ENCODE measurements around the gene SYNDIG1.

The SYNDIG1 gene

DNA sequence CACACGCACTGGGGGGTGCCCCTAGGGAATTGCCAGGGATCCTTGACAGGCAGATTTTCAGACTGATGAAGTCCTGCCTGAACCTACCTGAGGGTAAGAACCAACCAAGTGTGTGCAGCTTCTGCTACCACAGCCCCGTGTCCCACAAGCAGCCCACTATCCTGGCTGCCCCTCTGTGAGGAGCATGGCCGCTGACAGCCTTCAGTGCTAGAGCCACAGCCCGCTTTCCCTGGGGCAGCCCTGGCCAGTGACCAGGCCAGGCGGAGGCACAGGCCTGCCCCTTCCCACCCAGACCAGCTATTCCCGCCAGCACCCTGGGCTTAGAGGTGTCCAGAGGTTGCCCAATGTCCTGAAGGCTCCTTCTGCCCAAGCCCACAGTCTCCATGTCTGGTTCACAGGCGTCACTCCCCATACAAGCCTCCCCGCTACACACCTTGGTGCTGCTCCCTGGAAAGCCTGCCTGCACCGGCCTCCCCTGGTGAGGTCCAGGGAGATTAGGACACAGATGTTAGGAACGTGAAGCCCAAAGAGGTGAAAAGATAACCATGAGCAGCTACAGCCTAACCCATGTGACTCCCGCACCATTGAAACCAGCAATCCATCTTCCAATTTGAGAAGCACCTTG lies 207.0 kb downstream of the SYNDIG1 start:
- Histone ChIP-seq H3K4me1 (ENCODE audit: insufficient read depth, low read length) (no peaks in the 10 kb centered on the region), H3K27me3 (ENCODE audit: insufficient read depth, low read length) (no peaks in the 10 kb centered on the region), H3K36me3 (ENCODE audit: insufficient read depth, low read length) (no peaks in the 10 kb centered on the region), H3K9ac (ENCODE audit: low read depth, low read length) (no peak overlapping the region), H3K4me3 (ENCODE audit: low read length) (no peak overlapping the region), H3K9me3 (ENCODE audit: insufficient read depth, low read depth, low read length) (no peaks in the 10 kb centered on the region), H3K27ac (ENCODE audit: low read depth, low read length) (no peak overlapping the region)
- WGBS = 91% methylated on average over 11 of the region's 11 CpGs

DNA sequence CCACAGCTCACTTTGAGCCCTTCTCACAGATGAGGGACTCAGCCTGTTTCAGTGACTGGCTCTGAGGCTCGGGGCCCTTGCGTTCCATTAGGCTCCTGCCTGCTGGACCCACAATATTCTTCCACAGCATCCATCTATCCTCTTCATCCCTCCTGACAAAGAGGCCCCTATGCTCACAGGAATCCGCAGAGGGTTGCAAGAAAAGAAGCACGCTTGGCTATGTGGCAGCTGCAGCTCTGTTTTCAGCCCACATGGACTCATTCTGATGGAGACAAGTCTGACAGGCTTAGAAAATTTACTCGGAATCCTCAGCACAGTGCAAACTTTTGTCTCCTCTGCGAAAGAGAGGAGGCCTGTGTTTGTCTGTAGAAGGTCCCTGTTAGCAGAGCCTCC lies 207.5 kb downstream of the SYNDIG1 start:
- no peaks in the 10 kb centered on the region for H3K36me3 ChIP-seq (ENCODE audit: insufficient read depth, low read length)
- no peaks in the 10 kb centered on the region for H3K27me3 ChIP-seq (ENCODE audit: insufficient read depth, low read length)
- H3K9me3 ChIP-seq (ENCODE audit: insufficient read depth, low read depth, low read length) = no peaks in the 10 kb centered on the region
- 96% methylated on average over 6 of the region's 6 CpGs for WGBS
- no peaks in the 10 kb centered on the region for H3K4me1 ChIP-seq (ENCODE audit: insufficient read depth, low read length)
- no peak overlapping the region for H3K9ac ChIP-seq (ENCODE audit: low read depth, low read length)
- H3K27ac ChIP-seq (ENCODE audit: low read depth, low read length) = no peak overlapping the region
- H3K4me3 ChIP-seq (ENCODE audit: low read length) = no peak overlapping the region

DNA sequence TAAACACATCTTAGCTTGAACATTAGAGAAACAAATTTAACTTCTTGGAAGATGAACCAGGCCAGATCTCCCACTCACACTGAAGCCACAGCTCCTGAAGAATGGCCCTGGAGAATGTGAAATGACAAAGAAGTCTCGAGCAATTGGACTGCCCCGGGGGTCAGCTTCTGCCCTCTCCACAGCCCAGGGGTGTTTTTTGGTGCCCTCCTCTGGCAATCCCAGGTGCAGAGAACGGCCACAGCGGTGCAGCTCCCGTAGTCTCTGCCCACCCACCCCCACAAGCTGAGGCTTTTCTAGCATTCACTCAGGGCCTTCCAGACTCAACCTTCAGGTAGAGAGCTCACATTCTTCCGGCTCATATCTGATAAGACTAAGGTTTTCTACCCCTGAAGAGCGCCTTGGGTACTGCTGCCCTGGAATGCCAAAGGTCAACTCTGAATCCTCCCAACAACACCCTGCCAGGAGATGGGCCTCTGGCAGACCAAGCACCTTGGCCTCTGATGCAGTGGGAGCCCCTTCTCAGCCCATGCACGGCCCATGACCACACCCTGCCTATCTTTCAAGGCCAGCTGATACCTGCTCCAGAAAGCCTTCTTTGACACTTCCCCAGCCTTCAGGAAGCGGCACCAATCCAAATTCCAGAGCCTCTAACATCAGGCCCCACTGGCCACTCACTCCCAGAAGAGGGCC lies 208.3 kb downstream of the SYNDIG1 start:
- Histone ChIP-seq H3K27me3 (ENCODE audit: insufficient read depth, low read length) (no peaks in the 10 kb centered on the region), H3K36me3 (ENCODE audit: insufficient read depth, low read length) (no peaks in the 10 kb centered on the region), H3K9ac (ENCODE audit: low read depth, low read length) (no peak overlapping the region), H3K27ac (ENCODE audit: low read depth, low read length) (no peak overlapping the region), H3K4me1 (ENCODE audit: insufficient read depth, low read length) (no peaks in the 10 kb centered on the region), H3K9me3 (ENCODE audit: insufficient read depth, low read depth, low read length) (no peaks in the 10 kb centered on the region), H3K4me3 (ENCODE audit: low read length) (no peak overlapping the region)
- WGBS = 86% methylated on average over 9 of the region's 9 CpGs

DNA sequence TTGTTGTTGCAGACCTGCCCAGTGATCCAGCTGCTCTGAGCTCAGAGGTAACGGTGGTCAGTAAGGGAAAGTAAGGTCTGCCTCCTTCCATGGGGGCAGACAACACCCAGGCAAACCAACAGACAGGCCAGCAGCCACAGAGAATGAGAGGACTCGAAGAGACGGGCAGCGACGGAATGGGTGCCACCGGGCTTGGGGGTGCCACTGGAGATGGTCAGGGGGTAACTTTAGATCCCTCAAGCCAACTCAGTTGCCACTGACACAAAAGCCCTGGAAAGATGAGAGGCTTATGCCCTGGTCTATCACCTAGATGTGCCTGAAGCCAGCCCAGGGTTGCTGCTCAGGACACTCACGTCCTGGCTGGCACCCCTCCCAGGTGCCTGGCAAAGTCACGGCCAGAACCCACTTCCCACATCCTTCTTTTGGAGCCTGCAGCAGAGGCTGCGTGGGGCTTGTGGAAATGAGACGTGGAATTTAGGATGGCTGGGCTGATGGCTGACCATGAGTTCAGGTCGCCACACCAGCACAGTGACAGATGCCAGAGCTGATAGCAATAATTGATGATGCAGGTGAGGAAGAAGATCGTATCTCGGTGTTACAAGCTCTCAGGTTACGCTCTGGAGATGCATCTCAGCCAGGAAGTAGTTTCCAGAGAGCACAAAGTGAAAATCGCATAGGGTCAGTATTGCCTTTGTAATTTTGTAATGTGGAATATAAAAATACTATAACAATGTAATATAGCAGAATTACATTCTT lies 209.1 kb downstream of the SYNDIG1 start:
- no peaks in the 10 kb centered on the region for H3K4me1 ChIP-seq (ENCODE audit: insufficient read depth, low read length)
- no peak overlapping the region for H3K27ac ChIP-seq (ENCODE audit: low read depth, low read length)
- 93% methylated on average over 15 of the region's 15 CpGs for WGBS
- H3K9me3 ChIP-seq (ENCODE audit: insufficient read depth, low read depth, low read length) = no peaks in the 10 kb centered on the region
- H3K9ac ChIP-seq (ENCODE audit: low read depth, low read length) = no peak overlapping the region
- no peak overlapping the region for H3K4me3 ChIP-seq (ENCODE audit: low read length)
- no peaks in the 10 kb centered on the region for H3K36me3 ChIP-seq (ENCODE audit: insufficient read depth, low read length)
- H3K27me3 ChIP-seq (ENCODE audit: insufficient read depth, low read length) = no peaks in the 10 kb centered on the region

- 96% methylated on average over 9 of the region's 9 CpGs for WGBS
Observed at GRCh38 chr20:24679448-24680047, 210.1 kb downstream of the SYNDIG1 start.

DNA sequence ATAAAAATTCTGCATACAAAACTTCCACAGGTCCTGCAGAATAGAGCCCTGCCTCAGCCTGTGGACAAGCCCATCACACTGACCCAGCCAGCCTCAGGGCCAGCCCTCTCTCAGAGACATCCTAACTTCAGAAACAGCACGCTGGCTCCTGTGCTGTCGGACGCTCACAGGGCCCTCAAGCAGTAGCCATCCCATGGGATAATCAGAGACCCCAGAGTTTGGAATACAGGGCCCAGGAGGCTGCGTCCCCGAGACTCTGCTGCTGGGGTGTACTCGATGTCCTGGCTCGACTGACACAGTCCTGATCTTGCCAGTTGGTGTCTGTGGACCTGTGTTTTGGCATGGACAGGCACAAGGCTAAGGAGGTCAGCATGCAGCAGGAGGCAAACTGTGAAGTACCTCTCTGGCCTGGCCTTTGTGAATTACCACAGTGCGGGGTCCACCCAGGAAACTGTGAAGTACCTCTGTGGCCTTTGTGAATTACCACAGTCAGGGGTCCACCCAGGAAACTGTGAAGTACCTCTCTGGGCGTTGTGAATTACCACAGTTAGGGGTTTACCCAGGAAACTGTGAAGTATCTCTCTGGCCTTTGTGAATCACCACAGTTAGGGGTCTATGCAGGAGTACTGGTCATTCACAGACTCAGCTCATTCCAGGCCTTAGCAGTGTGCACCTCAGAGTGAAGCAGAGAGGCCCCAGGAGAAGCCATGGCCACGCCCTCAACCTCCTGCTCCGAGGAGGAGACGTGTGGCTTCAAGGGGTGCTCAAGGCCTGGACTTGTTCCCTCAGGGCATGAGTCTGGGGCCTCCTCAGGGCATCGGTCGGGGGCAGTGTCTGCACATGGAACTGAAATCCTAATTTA lies 212.4 kb downstream of the SYNDIG1 start:
- Histone ChIP-seq H3K36me3 (ENCODE audit: insufficient read depth, low read length) (no peaks in the 10 kb centered on the region), H3K9me3 (ENCODE audit: insufficient read depth, low read depth, low read length) (no peaks in the 10 kb centered on the region), H3K27me3 (ENCODE audit: insufficient read depth, low read length) (no peaks in the 10 kb centered on the region), H3K27ac (ENCODE audit: low read depth, low read length) (no peak overlapping the region), H3K4me3 (ENCODE audit: low read length) (no peak overlapping the region), H3K4me1 (ENCODE audit: insufficient read depth, low read length) (no peaks in the 10 kb centered on the region), H3K9ac (ENCODE audit: low read depth, low read length) (no peak overlapping the region)
- WGBS = 87% methylated on average over 14 of the region's 14 CpGs

More at GRCh38 chr20:24679448-24680047, 210.1 kb downstream of the SYNDIG1 start:
- Histone ChIP-seq H3K36me3 (ENCODE audit: insufficient read depth, low read length) (no peaks in the 10 kb centered on the region), H3K9me3 (ENCODE audit: insufficient read depth, low read depth, low read length) (no peaks in the 10 kb centered on the region), H3K27me3 (ENCODE audit: insufficient read depth, low read length) (no peaks in the 10 kb centered on the region), H3K4me3 (ENCODE audit: low read length) (no peak overlapping the region), H3K4me1 (ENCODE audit: insufficient read depth, low read length) (no peaks in the 10 kb centered on the region), H3K27ac (ENCODE audit: low read depth, low read length) (no peak overlapping the region), H3K9ac (ENCODE audit: low read depth, low read length) (no peak overlapping the region)

- Histone ChIP-seq H3K9ac (ENCODE audit: low read depth, low read length) (no peak overlapping the region), H3K36me3 (ENCODE audit: insufficient read depth, low read length) (no peaks in the 10 kb centered on the region), H3K27me3 (ENCODE audit: insufficient read depth, low read length) (no peaks in the 10 kb centered on the region), H3K4me1 (ENCODE audit: insufficient read depth, low read length) (no peaks in the 10 kb centered on the region), H3K4me3 (ENCODE audit: low read length) (no peak overlapping the region), H3K9me3 (ENCODE audit: insufficient read depth, low read depth, low read length) (no peaks in the 10 kb centered on the region), H3K27ac (ENCODE audit: low read depth, low read length) (no peak overlapping the region)
- 93% methylated on average over 5 of the region's 5 CpGs for WGBS
Observed at GRCh38 chr20:24682496-24682985, 213.1 kb downstream of the SYNDIG1 start.

- Histone ChIP-seq H3K9ac (ENCODE audit: low read depth, low read length) (no peak overlapping the region), H3K4me3 (ENCODE audit: low read length) (no peak overlapping the region), H3K4me1 (ENCODE audit: insufficient read depth, low read length) (no peaks in the 10 kb centered on the region), H3K36me3 (ENCODE audit: insufficient read depth, low read length) (no peaks in the 10 kb centered on the region), H3K27ac (ENCODE audit: low read depth, low read length) (no peak overlapping the region), H3K9me3 (ENCODE audit: insufficient read depth, low read depth, low read length) (0 out of 2 replicates have a peak, but pooled peaks cover 4% of the 10 kb centered on the region), H3K27me3 (ENCODE audit: insufficient read depth, low read length) (no peaks in the 10 kb centered on the region)
- WGBS = 88% methylated on average over 7 of the region's 7 CpGs
Observed at GRCh38 chr20:24683676-24684075, 214.2 kb downstream of the SYNDIG1 start.

DNA sequence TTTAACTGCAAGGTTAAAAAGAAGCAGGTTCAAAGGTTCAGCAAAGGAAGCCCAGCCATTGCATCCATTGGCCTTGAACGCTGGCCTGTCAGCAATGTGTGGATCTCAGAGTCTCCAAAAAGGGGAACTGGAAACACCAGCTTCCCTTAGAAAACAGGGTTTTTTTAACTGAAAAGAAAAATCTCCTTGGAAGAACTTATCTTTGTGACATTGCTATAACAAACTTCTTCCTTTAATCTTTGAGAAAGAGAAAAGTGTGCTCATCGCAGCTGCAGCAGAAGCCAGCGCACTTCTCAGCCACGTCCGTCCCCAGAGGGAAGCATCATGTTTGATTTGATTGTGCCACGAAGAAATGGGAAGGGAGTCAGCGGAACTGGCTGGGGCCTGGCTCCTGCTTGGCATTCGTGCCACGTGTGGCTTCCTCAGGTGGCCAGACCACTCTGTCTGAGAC lies 215.0 kb downstream of the SYNDIG1 start:
- 0 out of 2 replicates have a peak, but pooled peaks cover 4% of the 10 kb centered on the region for H3K9me3 ChIP-seq (ENCODE audit: insufficient read depth, low read depth, low read length)
- H3K27me3 ChIP-seq (ENCODE audit: insufficient read depth, low read length) = no peaks in the 10 kb centered on the region
- WGBS = 93% methylated on average over 9 of the region's 9 CpGs
- H3K36me3 ChIP-seq (ENCODE audit: insufficient read depth, low read length) = no peaks in the 10 kb centered on the region
- H3K27ac ChIP-seq (ENCODE audit: low read depth, low read length) = no peak overlapping the region
- no peak overlapping the region for H3K4me3 ChIP-seq (ENCODE audit: low read length)
- H3K9ac ChIP-seq (ENCODE audit: low read depth, low read length) = no peak overlapping the region
- H3K4me1 ChIP-seq (ENCODE audit: insufficient read depth, low read length) = no peaks in the 10 kb centered on the region

GRCh38 chr20:24684956-24685691 lies 215.7 kb downstream of the SYNDIG1 start:
- Histone ChIP-seq H3K9ac (ENCODE audit: low read depth, low read length) (no peak overlapping the region), H3K27me3 (ENCODE audit: insufficient read depth, low read length) (no peaks in the 10 kb centered on the region), H3K4me1 (ENCODE audit: insufficient read depth, low read length) (no peaks in the 10 kb centered on the region), H3K27ac (ENCODE audit: low read depth, low read length) (no peak overlapping the region), H3K9me3 (ENCODE audit: insufficient read depth, low read depth, low read length) (0 out of 2 replicates have a peak, but pooled peaks cover 4% of the 10 kb centered on the region), H3K4me3 (ENCODE audit: low read length) (no peak overlapping the region), H3K36me3 (ENCODE audit: insufficient read depth, low read length) (no peaks in the 10 kb centered on the region)
- WGBS = 85% methylated on average over 16 of the region's 16 CpGs
